NCI-H82 (cell line): ENCODE results near the gene AGAP1.

Source experiments
- DNase-seq: peaks from one replicate; lab custom pipeline; 2025; lab: John Stamatoyannopoulos, UW

Gene AGAP1

DNA sequence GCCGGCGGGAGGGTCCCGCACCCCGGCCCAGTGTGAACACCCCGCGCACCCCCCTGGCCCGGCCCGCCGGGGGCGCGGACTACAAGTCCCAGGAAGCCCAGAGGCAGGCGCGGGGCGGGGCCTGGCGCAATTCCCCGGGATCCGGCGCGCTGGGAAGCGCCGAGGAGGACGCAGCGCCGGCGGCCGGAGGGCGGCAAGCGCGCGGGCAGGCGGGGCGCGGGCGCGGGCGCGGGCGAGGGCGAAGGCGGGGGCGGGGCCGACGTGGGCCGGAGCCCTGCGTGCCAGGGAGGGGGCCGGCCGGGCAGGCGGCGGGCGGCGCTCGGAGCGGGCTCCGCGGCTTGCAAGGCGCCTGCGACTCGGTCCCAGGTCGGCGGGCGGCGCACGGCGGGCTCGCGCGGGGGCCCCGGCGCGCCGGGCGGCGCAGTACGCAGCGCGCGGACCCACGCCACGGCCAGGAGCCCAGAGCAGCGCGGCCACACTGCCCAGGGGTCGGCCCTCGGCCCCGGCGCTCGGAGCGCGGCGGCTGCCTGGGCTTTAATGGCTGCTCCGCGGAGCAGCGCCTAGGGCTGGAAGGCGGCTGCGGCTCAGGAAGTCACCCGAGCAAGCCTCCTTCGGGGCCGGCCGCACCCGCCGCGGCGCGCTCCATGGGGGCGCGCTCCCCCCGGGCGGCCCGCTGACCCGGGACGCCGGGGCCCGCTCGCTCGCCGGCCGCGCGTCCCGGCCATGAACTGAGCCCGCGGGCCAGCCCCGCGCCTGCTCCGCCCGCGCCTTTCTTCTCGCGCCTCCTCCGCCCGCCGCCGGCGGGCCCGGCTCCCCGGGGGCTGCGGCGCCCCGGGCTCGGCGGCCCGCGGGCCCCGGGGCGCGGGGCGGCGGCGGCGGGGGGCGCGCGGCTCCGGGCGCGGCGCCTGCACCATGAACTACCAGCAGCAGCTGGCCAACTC, at the start of gene AGAP1:
Gene AGAP1 (plus strand): TSS at position 269 of the 941 bp plus-strand sequence.
- peak; percentile 77 for DNase-seq

DNA sequence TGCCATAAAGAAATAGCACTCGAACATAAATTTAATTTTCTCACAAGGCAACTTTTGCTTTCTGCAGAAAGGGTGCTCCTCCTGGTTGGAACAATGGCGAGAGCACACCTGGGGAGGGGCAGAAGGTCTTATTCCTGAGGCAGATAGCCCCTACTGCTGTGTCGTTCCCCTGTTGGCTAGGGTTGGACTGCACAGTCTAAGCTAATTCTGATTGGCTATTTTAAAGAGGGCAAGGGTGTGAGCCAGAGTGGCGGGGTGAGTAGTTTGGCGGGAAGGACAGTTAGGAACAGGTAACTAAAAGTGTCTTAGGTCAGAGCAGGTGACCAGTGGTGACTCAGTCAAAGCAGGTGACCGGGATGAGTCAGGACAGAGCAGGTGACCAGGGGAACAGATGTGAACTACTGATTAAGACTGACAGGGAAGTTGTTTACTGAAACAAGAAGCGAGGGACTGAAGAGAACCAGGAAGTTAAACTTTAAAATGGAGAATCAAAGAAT, 49.7 kb upstream of the AGAP1 start:
- DNase-seq = no peak

DNA sequence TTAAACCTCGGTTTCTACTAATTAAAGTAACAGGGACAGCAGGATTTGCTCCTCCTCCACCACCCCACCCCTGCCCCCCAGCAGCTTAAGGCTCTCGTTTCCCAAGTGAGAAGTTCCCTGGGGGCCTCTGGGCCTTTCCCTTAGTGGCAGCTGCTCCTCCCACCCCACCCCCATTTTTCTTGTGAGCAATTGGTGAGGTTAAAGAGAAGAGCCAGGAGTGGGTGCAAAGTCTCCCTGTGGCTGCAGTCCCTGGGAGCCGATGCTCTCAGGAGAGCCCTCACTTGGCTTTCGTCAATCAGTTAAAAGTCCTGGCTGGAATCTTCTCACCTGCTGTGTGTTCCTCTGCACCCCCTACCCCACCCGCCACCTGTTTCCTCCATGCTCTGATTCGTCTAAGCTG, 48.7 kb upstream of the AGAP1 start:
- peak; percentile 41 for DNase-seq

DNA sequence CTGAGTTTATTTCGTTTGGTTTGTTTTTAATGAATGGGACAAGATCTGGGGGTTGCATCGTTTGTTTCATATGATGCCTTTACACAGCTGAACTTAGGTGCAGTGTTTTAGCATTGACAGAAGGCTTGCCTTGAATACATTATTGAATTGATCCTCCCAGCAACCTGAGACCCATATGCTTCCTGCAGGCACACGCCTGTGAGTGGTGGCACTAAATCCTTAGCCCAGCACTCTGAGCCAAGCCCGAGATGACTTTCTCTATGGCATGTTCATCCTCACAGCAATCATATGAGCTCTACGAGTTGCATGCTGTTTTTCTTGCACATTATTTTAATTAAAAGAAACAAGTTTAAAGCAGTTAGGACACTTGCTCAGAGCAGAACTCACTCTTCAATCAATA, 47.8 kb upstream of the AGAP1 start:
- DNase-seq = peak; percentile 28

DNA sequence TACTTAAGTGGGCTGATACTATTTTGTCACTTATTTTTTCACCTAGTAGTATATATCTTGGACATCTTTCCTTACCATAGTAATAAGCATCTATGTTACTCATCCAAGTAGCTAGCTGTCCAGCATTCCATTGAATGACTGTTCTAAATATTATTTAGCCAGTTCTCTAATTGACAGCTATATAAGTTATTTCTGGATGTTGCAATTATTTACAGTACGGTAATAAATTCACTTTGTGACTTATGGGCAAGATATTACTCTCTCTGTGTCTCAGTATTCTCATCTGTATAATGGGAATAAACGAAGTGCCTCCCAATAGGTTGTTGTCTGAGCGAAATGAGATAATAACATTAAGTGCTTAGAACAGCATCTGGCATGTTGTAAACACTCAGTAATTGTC, 46.6 kb upstream of the AGAP1 start:
- no peak for DNase-seq

DNA sequence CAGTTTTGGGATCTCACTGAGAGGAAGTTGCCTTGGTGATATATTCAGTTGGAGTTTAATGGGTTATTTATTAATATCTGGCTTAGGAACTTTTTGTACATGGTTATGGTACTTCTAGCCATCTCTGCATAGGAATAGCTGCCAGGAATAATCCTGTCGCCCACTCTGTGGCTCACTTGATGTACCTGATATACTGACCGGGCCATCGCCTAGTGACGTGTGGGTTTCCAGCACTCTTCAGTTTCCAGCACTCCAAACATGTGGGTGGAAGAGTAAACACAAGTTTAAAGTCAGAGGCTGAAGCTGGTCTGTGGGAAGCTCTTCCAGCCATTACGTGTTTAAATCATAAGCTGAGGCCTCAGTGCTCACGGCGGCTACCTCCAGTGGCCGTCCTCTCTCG, 44.3 kb upstream of the AGAP1 start:
- no peak for DNase-seq

DNA sequence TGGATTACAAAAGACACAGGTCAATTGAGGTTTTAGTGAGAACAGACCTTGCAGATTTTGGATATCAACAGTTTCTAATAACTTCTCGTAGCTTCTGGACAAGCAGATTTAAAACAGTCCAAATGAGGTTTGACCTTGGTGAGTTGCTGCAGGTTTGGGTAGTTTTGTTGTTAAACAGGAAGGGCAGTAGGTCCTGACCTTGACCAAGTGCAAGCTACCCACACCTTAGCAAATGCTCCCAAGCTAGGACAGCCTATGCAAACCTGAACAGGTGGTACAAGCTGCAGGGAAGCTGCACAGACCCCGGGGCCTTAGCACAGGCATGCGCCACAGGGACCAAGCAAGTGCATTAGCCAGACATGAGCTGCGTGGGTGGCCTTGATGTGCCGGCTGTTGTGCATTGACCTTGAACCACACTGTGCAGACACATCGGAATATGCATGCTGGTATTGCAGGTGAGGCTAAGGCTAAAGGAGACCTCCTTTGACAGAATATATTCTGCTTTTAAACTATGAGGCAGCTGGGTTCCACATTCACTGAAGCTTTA, 40.2 kb upstream of the AGAP1 start:
- DNase-seq = no peak

DNA sequence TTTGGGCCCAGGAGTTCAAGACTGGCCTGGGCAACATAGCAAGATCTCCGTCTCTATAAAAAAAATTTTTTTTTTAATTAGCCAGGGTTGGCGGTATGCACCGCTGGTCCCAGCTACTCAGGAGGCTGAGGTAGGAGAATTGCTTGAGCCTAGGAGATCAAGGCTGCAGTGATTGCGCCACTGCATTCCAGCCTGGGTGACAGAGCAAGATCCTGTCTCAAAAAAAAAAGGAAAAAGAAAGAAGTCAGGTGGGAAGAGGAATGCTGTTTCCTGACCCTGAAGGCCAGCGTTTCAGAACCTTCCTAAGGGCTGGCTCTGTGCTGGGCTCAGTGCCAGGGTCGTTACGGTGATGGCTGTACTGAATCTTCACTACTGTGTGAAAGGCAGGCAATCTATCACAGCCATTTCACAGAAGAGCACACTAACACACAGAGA, 35.0 kb upstream of the AGAP1 start:
- DNase-seq = no peak

DNA sequence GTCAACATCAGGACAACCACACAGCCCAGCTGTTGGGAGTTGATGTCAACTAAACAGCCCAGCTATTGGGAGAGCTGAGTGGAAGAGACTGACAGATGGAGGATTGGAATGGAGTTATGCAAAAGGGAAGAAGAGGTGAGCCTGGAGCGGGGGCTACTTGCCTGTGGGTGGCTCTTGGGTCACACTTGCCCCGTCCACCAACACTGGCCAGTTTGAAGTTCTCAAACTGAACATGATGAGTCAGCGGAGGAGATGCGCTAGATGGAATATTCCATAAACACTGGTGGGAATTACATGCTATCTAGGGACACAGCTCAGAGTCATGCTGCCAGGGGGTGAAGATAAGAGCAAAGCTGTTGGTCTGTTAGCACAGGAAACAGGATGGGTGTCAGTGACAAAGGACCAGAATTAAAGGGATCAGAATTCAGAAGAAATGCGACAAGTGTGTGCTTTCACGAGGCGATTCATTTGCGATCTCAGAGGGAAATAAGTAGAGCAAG, 33.2 kb upstream of the AGAP1 start:
- DNase-seq = no peak

DNA sequence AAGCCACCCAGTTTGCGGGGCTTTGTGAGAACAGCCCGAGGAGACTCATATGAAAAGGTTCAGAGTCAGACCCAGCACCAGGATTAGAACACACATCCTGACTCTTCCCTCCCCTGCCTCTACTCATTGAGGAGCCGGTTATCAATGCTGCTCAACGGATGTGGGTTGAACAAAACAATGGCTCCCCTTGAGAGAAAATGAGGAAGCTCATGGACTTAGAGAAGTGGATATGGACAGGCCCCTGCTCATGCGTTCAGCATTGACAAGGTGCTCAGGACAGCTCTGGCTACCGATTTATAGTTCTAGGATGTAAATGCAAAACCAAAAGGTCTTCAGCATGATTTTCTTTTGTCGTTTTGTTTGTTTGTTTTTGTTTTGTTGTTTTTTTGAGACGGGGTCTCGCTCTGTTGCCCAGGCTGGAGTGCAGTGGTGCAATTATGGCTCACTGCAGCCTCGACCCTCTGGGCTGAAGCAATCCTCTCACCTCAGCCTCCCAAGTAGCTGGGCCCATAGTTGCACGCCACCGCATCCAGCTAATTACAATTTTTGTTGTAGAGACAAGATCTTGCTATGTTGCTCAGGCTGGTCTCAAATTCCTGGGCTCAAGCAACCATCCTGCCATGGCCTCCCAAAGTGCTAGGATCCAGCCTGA, 32.0 kb upstream of the AGAP1 start:
- no peak for DNase-seq

DNA sequence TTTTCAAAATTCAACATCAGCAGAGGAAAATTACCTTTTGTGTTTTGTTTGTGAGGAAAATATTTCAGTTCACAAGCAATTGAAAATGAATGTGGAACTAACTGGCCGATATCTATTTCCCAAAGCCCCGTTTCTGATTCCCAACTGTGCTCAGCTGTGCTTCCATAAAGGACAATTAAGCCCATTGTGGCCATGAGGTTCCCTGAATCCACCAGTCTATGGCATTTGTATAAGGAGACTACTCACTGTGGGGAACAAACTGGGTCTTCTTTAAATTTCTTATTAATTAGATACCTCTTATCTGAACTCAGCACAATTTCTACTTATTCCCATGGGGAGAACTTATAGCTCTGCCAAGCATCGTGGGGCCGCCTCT, 31.4 kb upstream of the AGAP1 start:
- no peak for DNase-seq

DNA sequence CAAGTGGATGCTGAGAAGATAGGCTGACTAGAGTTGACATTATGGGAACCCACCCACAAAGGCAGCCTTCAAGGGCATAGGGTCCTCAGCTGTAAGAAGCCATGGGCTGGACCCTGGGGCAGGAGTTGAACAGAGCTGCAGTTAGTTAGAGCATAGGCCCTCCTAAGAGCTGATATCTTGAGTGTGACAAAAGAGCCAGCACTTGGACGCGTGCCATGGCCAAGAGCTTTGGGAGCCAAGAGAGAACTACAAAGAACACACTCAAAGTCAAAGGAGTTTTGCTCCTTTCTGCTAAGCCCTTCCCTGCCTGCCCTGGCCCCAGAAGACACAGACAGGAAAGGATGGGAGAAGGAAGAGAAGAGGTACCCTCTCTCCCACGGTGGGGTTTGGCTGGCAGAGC, 29.9 kb upstream of the AGAP1 start:
- DNase-seq = no peak

DNA sequence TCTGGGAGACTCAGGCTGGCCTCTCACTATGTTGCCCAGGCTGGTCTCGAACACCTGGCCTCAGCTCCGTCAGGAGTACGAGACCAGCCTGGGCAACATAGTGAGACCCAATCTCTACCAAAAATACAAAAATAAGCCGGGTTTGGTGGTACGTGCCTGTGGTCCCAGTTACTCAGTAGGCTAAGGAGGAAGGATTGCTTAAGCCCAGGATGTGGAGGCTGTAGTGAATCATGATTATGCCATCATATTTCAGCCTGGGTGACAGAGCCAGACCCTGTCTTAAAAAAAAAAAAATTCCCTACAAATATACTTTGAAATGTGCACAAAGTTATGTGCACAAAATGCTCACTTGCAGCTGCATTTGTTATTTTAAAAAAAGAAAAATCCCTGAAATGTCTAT, 26.3 kb upstream of the AGAP1 start:
- no peak for DNase-seq

DNA sequence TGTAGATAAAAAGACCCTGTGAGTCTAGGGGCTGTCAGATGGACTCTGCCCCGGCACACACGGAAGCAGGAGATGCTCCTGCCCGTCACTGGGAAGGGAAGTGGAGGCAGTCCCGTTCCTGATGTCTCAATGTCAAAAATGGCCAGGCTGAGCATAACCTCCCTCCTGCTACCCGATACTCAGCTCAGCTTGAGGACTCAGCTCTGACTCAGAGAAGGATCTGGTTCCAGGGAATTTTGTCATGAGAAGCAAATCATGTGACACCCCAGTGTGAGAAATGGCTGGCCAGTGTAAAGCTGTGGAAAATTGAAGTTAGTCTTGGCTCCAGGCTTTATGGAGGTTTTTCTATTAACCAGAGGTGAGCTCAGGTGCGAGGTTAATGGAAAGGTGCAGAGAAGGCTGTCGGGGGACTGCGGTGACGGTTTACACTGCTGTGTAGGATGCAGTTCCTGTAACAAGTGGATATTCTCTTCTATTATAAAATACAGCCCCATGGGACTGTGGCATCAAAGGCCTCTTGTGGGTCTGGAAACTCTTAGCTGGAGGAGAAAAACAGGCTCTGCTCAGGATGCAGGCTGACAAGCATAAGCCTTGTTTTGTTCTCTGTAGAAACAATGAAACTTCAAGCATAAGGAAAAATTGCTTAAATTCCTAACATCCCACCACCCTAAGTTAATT, 24.7 kb upstream of the AGAP1 start:
- no peak for DNase-seq

DNA sequence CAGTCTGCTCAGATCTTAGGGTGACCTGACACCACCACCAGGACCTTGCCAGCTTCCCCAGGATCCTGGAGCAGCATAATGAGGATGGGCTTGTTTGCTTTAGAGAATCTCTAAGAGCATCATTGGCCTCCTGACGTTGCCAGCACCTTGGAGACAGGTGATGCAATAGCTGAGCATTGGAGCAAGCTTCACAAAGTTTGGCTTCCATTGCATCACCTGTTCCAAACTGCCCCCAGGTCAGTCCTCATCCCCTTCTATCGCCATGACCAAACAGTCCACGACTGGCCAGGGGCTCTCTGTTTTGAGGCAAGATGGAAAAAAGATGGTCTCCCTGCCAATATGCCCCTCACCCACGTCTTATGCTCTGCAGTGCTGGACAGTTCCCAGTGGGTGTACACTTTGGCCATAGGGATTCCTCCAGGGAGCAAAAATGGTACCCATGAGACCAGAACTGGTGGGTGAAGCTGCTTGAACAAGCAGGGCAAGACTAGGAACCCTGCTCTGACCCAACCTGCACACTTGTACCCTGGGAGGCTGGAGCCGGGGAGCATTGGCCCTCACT, 22.6 kb upstream of the AGAP1 start:
- no peak for DNase-seq

DNA sequence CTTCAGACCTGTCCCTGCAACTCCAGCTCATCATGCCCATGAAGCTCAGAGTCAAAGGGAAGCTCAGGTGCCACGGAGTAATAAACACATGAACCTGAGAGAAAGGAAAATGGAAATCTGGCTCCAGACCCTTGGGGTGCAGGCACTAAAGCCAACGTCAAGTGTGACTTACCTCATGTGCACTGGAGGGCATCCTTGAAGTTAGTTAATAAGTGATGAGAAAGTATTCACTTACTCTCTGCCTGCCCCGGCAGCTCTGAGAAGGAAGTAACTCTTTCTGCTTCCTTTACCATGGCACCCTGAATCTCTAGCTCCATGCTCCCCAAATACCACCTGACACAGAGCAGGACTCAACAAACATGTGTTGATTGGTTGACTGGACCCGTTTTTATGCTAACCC, 21.4 kb upstream of the AGAP1 start:
- DNase-seq = no peak

DNA sequence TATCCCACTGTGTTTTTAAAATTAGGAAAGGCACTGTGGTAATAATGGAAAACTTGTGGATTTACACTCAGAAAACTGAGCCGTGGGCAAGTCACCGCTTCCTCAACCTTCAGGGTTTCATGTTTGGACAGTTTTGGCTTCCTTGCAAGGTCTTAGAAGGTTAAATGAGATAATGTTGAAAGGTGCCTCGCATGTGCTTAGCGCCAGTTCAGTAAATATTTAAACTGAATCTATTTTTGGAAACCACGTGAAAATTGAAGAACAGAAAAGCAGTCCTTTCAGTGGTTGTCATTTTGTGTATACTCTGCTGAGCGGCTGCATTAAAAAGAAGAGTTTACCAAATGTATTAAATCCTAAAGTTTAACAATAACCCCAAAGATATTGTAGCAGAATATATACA, 15.2 kb upstream of the AGAP1 start:
- no peak for DNase-seq

DNA sequence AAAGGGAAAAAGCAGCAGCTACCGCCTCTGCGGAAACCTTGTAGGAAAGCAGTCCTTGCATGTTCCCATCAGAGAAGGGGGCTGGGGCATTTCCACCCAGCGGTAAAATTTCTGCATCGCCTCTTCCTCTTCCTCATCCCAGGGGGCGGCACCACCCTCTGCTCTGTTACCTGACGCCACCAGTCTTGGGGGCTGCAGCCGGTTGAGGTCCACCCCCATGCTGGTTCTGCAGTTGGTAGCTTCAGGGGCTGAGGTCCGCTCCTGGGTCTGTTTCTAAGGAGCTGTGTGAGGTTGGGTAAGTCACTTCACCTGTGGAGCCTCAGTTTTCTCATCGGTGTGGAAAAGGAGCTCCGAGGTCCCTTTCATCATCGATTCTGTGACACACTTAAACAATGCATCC, 14.2 kb upstream of the AGAP1 start:
- DNase-seq = no peak

DNA sequence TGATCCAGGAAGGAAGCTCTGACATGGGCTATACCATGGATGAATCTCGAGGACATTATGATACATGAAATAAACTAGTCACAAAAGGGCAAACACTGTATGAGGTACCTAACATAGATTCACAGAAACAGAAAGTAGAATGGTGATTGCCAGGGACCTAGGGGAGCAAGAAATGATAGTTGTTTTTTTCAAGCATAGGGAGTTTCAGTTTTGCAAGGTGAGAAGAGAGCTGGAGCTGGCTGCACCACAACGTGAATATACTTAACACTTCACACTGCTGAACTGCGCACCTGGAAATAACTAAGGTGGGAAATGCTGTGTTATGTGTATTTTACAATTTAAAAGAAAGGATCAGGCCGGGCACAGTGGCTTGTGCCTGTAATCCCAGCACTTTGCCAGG, 13.2 kb upstream of the AGAP1 start:
- no peak for DNase-seq

DNA sequence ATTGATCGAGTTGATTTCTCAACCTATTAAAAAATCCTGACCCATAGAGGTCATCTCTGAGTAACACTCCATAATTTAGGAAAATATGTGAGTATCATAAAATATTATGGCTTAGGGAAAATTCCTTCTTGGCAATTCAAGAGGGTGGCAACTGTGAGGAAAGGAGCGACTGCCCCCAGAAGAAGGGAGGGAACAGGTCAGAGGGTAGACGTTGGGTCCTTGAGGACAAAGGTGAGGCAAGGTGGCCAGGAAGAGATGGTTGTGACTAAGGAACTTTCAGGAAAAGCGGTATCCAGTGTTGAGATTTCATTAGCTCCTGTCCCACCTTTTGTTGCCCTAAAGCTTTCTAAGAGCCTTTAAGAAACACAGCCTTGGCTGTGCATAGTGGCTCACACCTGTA, 10.5 kb upstream of the AGAP1 start:
- DNase-seq = no peak

DNA sequence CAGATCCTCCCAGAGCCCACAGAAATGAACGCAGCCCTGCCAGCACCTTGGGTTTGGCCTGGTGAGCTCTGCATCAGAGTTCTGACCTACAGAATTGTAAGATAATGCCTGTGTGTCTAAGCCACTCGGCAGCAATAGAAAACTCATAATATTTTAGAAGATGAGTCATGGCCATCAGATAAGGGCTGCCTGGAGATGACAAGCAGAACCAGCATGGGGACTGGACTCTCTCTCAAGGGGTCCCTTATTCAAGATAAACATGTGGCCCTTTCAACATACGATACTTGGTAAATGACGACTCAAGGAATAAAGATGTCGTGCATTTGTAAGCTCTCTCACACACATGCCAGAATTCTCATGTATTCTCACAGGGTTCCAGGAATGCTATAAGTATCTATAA, 8.5 kb upstream of the AGAP1 start:
- DNase-seq = no peak

DNA sequence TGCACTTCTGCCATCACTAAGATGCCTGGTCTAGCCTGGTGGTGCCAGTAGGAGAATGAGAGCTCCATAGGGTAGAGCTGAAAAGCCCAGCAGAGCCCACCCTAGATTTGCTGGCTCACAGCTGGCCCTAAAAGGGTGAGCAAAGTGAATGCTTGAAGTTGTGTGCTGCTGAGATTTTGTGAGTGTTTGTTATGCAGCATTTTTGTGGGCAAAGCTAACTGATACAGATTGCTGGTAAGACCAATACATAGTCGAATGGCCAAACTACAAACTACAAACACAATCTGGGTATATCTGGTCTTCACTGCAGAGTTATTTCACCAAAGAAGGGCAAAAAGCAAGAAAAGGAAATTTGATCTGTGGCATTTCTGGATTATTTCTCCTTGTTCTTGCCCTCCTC, 7.1 kb upstream of the AGAP1 start:
- no peak for DNase-seq
